Measurements from ENCODE around the gene OTOG.

OTOG gene

DNA sequence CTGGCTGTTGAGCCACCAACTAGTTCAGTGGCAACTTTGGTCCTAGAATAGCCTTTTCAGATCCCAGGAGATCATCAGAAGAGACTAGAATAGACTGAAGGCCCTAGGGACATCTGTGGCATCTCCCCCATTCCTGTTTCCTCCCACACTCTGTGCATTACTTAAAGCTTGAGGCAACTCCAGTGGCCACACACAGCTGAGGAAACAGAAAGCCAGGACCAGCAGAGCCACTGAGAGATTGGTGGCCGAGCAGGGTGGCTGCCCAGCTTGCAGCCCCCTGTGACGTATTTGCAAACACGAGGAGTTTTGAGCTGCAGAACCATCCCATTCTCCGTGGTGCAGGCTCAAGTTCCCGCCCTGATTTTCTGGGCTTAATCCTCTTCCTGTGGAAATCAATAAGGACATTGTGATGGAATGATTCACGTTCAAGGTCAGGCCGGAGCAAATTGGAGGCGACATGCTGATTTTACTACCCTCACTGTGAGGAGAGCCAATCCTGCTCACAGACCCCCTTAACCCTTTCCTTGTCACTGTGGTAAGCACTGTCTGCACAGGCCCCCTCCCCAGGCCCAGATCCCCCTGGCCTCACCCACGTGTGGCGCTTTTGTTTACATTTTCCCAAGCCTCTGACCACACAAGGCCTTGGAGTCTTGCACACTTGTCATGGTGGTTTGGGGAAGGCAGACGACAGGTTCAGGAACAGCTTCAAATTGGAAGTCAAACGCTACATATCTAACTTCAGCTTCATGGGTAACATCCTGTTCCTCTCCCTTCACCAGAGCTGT lies 103.3 kb downstream of the OTOG start:
- no peak for DNase-seq (ENCODE audit: low read depth)

DNA sequence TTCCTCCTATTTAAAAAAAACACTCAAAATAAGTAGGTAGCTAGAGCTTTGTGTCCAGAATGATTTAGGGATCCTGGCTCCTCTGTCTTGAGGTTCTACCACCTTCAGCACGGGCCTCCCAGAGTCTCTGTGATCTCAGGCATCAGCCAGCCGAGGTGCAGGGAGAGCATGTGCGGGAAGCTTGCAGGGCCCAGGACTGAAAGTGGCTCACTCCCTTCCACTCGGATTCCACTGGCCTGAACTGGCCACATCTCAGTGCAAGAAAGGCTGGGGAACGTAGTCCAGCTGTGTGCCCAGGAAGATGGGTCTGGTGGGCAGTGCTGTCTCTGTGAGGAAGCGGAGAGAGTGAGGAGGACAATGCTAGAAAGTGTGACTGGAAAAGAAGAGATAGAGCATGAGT lies 104.0 kb downstream of the OTOG start:
- no peak for DNase-seq (ENCODE audit: low read depth)

DNA sequence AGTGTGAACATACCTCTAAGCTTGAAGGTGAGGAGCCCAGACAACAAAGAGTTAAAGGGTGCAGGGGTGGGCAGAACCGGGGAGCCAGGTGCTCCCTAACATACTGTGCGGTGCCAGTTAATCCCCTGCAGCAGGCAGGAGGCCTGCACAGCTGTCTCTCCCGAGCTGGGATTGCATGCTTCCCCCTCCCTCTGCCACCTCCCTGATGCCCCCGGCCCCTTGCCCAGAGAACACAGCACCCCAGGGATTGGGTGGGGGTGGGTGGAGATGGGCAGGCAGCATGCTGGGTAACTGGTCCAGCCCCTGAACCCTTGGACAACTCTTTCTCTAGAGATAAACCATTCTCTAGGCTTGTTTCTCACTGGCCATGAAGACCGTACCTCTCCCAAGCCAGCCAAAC lies 104.6 kb downstream of the OTOG start:
- DNase-seq (ENCODE audit: low read depth) = no peak

- DNase-seq (ENCODE audit: low read depth) = no peak
These were observed 105.5 kb downstream of the OTOG start for GRCh38 chr11:17652556-17652955.

DNA sequence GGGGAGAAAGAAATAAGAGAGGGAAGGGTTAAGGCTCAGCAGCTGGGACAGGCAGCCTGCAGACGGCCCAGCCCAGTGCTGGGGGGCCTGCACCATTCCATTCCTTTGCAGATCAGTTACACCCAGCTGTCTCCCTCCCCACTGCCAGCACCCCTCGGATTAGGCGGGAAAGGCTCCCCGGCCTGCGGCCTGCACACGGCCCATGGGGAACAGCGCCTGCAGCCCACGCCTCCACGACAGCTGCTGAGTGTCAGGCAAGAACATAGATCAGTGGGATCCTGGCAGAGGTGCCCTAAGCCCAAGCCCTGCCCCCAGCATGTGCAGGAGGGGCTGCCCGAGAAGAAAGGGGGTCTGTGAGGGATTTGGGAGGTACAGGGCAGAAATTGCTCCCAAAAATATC lies 106.6 kb downstream of the OTOG start:
- DNase-seq (ENCODE audit: low read depth) = no peak

GRCh38 chr11:17655682-17656081 lies 108.6 kb downstream of the OTOG start:
- no peak for DNase-seq (ENCODE audit: low read depth)

- DNase-seq (ENCODE audit: low read depth) = no peak
These were observed 111.2 kb downstream of the OTOG start for GRCh38 chr11:17658211-17658610.

DNA sequence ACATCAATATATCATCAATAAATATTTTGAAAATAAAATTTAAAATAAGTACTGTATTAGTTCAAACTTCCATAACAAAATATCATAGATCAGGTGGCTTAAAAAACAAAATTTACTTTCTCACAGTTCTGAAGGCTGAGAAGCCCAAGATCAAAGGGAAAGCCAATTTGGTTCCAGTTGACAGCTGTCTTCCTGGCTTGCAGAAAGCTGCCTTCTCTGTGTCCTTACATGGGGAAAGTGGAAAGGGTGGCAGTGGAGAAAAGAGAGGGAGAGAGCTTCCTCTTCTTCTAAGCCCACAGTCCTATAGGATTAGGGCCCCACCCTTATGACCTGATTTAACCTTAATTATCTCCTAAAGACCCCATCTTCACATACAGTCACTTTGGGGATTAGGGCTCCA lies 121.1 kb downstream of the OTOG start:
- DNase-seq (ENCODE audit: low read depth) = no peak

DNA sequence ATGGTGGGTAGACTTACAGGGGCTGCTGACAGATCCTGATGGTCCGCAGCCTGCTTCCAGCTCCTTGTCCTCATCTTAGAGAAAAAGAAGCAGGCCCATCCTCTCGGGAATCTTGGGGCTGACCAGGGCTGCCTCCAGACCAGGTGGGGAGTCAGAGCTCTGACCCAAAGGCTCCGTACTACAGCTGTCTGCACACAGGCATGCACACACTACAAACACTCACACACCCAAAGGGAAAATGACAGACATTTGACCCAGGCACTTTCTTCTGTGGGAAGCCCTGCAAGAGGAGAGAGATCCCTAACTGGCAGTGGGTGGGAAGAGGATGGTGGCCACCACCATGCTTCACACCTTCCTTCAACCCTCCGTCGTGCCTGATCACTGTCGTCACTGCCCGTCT lies 125.4 kb downstream of the OTOG start:
- no peak for DNase-seq (ENCODE audit: low read depth)

GRCh38 chr11:17673951-17674350 lies 126.9 kb downstream of the OTOG start:
- DNase-seq (ENCODE audit: low read depth) = no peak

DNA sequence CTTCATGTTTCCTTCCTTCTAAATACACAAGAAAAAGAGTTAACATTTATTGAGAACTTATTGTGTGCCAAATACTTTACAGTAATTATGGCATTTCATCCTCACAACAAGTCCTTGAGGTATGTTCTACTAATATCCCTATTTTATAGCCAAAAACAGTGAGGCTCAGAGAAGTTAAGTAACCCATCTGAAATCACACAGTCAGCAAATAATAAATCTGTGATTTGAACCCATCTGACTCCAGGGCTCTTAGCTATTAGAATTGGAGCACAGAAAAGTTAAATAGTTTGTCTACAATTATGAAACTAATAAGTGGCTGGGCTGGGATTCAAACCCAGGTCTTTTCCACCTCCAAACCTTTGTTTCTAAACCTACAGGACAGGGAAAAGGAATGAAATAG lies 135.8 kb downstream of the OTOG start:
- no peak for DNase-seq (ENCODE audit: low read depth)

DNA sequence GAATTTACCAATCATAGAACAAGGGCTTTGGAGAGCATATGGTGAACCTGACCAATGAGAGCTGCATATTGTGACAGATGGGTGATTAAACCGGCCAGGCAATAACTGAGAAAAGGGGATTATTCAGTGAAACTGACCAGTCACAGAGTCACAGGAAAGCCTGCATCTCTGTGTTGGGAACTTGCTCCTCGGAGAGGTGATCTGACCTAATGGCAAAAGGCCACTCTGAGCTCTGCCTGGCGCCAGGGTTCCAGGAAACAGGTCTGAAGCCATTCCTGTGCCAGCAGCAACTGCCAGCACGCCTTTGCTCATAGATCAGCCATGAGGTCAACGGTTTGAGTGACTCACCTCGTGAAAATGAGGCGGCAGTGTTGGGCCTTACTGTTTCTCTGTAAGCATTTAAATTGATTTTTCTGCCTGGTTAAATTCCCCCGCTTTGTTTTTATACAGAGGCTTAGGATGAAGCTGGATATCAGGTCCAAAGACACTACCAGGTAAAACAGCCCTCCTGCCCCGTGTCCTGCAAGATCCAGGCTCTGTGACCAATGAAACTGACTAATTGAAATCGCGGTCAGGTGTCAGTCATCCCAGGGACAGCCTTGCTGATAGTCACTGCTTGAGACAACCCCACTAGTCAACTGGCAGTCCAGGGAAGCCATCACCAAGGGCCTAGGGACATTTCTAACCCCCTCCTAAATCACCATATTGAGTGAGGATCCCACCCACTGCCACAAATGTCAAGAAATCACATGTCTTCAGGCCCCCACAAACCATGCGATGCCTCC lies 136.5 kb downstream of the OTOG start:
- DNase-seq (ENCODE audit: low read depth) = no peak

DNA sequence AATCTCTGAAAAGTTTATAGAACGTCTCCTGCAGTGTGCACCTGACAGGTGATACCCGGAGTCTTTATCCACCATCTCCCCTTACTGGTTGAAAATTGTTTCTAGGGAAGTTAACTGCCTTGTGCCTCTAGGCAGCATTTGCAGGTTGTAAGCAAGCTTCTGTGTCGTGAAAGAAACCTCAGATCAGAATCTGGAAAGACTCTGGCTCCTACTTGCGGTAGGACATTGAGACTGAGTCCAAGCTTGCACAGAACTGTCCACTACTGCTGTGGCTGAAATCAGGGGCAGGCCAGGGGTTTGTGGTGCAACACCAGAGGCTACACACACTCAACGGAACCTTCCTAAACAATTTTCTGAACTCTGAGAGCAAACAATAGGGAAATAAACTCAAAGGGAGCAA lies 137.5 kb downstream of the OTOG start:
- no peak for DNase-seq (ENCODE audit: low read depth)

DNA sequence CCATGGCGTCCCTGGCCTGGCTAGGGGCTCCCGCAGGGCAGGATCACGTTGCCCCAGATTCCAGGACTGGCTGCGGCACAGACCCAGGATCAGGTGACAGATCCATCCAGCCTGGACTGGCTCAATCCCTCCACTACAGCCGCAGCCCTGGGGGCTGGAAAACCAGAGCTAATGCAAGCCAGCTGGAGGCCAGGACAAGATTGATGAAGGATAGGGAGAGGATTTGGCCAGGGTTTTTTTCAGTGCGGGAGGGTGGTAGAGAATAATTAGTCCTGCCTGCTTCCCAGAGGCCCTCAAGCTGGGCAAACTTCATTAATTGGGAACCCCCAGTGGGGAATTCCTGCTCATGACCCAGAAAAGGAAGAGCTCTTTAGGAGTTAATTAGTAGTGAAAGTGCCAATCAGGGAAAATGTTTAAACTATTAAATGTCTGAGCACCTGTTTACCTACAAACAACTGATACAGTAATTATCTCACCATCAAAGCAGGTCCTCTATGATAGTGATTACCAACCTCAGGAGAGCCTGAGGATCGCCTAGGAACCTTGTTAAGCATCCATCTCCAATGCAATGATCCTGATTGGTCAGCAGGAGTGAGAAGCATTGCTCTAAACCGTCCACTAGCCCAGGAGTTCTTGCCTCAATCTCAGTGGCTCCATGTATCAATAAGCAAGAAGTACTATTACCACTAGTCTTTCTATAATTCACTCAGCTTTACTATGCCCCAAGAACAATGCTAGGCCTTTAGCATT lies 139.3 kb downstream of the OTOG start:
- DNase-seq (ENCODE audit: low read depth) = no peak

DNA sequence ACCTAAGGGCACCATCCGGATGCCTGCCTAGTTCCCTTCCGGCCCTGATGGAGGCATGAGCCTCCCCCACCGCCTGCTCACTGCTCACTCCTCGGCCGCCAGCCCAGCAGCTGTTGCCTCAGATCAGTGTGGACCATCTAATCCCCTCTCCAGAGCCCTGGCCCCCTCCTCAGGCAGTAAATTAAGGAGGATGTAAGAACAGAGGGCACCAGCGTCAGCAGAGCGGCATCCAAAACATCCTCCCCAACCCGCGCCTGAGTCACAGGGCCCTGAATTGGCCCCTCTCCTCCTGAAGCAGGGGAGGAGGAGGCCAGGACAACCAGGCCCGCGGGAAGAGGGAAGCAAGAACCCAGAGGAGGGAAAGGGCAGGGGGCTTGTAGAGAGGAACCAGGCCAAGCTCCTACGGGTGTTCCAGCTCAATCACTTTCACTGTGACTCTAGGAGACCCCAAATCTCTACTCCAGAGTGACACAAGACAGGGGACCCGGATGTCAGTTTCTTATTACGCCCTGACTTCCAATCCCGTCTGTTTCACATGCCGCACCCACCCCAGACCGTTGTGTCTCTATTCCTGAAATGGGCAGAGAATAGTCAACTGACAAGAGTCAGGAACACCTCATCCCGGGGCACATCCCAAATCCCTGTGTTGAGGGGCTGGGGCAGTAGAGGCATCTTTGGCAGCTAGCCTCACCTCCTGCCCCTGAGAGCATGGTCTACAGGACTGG lies 141.0 kb downstream of the OTOG start:
- DNase-seq (ENCODE audit: low read depth) = no peak

GRCh38 chr11:17691550-17691949 lies 144.5 kb downstream of the OTOG start:
- DNase-seq (ENCODE audit: low read depth) = no peak

DNA sequence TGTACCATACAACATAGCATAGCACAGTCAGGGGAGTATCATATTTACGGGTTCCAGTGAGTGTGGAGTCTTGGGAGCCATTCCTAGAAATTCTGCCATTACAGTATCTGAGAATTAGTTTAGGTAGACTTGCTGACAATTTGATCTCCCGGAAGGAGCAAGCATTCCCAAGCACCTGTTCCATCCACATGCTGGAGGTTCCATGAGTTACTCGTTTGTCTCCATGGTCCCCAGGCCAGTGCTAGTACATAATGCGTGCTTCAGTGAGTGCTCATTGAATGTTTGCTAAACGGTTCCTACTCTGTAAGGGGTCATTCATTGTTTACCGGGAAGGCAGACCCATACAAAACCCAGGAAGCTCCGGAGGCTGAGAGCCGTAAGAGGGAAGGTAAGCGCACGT lies 144.9 kb downstream of the OTOG start:
- DNase-seq (ENCODE audit: low read depth) = no peak

- DNase-seq (ENCODE audit: low read depth) = no peak
These were observed 145.9 kb downstream of the OTOG start for GRCh38 chr11:17692931-17693330.

- DNase-seq (ENCODE audit: low read depth) = no peak
These were observed 146.5 kb downstream of the OTOG start for GRCh38 chr11:17693531-17693930.

GRCh38 chr11:17694494-17695110 lies 147.5 kb downstream of the OTOG start:
- no peak for DNase-seq (ENCODE audit: low read depth)
